ENCODE data around the gene KRT39.

KRT39 gene

DNA sequence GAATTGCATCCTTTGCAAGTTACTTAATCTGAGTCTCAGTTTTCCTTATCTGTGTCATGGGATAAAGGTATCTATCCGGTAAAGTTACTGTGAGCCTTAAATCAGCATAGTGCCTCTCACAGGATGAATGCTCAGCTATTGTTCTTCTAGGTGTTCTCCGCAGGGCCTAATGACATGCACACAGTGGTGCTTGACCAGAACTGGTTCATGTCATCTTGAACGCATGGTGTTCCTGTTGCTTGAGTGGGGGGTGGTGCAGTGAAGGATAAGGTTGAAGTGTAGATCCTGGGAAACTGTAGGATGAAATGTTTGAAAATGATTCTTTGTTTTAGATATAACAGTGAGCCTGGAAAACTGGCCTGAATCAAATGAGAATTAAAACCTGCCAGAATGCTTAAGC, 13.4 kb upstream of the KRT39 start:
- no peak for DNase-seq

DNA sequence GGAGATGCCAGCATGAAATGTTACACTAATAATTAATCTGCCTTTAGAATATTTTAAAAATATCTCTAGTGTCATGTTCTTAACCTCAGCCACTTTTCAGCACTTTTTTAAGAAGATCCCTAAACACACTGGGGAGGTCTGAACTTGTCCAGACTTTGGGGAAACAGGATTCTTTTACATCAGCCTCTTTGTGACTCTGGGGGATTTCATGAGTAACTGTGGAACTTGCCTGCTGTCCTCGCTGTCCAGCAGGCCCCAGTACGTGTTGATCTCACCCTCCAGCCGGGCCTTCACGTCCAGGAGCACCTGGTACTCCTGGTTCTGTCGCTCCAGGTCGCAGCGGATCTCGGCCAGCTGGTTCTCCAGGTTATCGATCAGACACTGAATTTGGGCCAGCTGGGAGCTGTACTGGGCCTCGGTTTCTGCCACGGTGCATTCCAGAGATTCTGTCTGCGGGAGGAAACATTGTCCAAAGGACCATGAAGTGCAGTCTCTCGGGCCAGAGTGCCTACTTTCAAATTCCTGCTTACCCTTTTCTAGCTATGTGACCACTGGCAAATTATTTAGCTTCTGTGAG, 11.9 kb upstream of the KRT39 start:
- no peak for DNase-seq

DNA sequence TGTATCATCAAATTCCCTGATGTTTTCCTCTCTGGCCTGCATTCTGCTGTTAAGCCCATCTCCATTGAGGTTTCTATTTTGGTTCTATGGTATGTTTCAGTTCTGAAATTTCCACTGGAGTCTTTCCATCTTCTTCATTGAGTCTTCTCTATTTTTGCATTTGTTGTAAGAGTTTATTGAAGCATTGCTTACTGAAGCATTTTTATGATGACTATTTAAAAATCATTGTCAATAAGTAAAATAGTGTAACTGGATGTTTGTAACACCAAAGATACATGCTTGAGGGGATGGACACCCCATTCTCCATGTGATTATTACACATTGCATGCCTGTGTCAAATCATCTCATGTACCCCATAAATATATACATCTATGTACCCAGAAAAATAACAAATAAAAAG, 8.8 kb upstream of the KRT39 start:
- DNase-seq = no peak

DNA sequence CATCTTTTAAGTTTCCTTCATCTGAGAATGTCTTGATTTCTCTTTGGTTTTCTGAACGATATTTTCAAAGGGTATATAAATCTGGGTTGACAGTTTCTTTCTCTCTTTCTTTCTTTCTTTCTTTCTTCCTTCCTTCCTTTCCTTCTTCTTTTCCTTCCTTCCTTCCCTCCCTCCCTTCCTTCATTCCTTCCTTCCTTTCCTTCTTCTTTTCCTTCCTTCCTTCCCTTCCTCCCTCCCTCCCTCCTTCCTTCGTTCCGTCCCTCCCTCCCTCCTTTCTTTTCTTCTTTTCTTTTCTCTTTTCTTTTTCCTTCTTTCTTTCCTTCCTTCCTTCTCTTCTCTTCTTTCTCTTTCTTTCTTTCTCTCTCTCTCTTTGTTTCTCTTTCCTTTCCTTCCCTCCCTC, 7.6 kb upstream of the KRT39 start:
- no peak for DNase-seq

DNA sequence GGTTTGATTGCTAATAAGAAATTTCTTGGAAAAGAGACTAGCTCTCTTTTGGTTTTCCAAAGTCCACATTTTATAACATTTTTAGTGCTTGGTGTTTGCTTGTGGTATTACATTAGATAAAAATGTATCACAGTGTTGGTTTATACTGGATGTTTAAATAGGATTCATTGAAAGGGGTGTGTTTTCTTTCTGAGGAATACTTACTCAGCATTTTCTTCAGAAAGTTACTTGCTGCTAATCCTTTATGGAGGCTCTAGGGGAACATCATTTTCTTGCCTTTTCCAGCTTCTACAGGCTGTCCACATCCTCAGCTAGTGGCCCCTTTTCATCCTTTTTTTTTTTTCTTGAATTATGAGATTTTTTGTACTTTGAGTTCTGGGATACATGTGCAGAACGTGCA, 834 bp upstream of the KRT39 start:
- no peak for DNase-seq

DNA sequence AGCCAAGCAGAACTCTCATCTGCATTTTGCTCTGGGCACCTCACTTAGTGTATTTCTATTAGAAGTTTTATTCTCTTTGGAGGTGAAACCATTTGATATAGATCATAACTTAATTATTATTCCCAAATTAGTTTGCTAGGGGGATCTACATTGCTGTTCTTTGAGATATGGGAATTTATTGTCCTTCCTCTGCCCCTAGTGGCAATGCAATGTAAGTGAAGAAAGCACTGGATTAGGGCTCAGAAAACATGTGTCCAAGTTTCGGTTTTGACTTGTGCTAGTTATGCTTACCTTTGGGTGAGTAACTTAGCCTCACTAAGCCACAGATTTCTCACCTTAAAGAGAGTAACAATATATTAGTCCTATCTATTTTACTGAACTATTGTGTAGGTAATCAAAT, 2.9 kb downstream of the KRT39 start:
- peak in 1 of 2 donors; percentile 24 for DNase-seq

DNA sequence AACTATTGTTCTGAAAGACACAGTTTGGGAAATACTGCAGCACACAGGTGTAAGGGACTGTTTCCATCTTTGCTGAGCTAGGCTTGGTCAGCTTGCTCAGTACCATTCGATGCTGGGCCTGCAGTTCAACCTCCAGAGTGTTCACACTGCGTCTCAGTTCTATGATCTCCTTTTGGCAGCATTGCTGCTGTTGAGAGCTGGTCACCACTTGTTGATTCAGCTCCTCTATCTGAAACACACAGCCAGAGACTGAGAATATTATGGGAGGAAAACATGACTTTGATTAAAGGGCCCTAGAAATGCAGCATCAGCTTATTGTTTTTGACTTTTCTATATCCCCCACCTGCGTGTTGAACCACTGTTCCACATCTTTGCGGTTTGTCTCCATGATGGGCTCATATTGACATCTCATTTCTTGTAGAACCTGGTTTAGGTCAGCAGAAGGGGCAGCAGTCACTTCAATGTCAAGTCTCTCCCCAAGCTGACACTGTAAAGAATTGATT, 4.6 kb downstream of the KRT39 start:
- no peak for DNase-seq

DNA sequence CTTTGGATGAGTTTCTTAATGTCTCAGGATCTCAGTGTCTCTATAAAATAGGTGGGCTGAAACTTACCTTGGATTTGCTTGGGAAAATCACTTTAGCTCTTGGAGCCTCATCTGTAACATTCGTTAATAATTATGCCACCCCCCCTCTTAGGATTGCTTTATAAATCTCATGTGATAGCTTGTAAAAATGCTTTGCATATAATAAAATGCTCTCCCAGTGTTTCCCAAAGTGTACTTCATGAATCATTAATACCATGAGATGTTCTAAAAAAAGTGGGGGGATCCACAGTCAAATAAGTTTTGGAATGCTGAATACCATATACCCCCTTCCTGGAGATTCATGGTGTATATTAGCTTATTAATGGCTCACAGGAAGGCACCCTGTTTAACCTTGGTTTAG, 5.2 kb downstream of the KRT39 start:
- no peak for DNase-seq

DNA sequence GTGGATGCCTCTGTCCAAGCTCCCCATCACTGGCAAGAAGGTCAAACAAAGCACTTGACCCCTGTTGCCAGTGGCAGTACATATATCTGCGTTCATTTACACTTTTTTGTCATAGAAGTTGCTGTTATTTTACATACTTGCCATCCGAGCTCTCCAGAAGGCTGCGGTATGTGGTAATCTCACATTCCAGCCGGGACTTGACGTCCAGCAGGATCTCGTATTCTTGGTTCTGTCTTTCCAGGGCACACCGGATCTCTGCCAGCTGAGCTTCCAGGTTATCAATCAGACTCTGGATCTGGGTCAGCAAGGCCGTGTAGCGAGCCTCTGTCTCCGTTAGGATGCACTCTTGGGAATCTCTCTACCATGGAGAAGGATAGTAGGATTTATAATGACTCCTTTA, 6.6 kb downstream of the KRT39 start:
- DNase-seq = no peak

DNA sequence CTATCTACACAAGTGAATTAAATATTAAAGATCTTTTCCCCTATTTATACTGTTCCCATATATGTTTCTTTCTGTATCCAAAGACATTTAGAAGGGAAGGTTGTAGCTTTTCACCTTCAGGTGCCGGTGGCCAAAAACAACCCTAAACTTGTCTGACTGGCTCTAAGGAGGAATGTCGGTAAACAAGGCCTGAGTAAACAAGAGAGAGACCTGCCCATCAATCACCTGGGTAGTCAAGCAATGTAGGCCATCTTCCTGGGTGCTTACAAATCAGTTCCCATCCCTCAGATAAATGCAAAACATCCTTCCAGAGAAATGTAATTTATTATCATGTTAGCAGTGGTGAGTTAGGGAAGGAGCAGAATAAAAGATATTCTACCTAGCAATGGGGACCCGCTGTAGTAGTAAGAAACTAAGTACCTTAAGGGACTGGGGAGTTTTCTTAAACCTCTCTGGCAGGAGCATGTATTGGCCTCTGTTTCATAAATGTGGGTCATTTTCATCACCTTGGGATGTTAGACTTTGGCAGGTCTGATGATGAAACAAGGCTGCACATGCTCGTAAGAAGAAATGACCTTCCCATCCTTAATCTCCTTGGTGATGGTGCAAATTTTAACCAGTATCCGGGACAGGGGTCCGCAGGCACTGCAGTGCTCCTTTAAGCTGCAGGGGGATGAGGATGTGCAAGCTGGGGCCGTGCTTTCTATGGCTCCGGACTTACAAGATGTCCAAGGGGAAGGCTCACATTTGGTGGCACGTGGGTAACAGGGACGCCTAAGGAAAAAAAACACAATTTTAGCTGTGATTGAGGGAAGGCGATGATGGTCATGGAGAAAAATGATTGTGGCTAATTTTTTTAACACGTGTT, 8.4 kb downstream of the KRT39 start:
- no peak for DNase-seq

DNA sequence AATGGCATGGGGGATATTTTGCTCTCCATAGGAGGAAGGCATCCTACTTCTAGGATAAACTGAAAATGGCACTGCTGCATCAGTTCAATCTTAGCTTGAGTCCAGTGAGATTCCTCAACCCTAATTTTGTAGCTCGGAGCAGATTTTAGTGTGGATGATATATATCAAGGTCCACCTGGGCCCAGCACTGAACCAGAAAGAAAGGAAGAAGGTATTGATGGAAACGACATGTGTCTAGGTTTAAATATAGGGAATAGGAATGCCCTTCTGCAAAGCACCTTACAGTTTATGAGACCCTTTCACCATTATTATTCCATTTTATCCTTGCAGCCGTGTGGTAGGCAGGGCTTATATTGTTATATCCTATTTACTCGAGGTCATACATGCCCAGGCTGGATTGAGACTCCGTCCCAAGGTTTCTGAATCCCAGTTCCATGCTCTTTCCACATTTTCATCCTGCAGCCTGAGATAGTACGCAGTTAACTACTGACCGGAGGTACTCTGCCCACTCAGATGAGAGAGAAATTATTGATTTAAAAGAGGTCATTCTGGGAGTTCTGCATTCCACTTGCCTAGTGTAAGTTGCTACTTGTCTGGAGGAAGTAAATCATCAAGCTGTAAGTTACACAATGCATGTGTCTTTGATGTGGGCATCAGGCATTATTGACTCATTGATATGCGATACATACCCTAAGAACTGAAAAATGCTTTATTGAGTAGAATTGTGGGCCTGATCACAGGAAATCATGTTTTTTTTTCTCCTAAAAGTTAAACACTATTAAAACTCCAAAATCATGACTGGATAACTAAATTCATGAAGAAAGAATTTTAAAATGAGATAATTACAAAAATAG, 10.1 kb downstream of the KRT39 start:
- DNase-seq = no peak

DNA sequence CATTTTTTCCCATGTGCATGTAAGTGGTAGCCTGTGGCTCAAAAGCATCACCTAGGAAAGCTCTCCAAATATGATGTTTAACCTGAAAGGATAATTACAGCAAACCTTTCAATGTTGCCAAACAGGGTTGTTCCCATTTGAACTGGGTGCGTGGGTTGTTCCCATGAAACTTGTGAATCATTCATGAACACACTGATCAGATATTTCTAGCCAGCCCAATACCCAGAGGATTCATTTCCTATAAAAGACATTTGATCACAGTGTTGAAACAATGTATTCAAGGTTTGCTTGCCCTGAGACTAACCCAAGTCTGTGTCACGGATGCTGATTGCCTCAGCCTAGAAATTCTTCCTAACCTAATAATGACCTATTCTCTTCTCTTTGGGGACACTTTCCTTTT, 12.9 kb downstream of the KRT39 start:
- no peak for DNase-seq

DNA sequence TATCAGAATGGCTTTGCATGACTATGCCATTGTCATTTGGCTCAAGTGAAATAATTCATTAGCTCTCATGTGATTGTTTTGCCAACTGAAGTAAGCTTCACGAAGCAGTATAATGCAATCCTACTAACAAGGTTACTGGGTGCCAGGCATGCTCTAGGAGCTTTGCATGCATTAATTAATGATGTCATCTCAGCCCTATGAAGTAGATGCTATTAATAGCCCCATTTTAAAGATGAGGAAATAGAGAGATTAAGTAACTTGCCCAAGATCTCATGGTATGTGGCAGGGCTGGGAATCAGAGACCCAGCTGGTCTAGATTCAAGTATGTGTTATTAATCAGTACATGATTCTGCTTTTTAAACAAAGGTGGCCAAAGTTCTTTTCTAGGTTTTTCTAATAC, 14.1 kb downstream of the KRT39 start:
- DNase-seq = no peak

DNA sequence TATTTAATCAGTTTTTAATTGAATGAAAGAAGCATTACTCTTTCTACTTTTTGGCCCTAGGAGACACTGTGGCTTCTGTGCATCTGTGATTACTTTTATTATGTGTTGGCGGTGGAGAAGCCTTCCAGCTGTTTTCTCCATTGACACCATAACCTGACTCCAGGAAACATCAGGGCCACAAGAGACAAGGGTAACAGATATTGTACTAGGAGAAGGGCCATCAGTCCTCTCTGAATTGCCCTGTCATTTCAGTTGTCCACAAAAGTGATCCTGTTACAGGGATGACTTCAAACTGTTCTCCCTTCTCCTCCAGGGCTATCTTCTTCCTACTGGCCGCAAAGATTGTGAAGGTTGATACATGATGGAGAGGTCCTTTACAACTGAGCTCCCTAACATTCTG, 14.6 kb downstream of the KRT39 start:
- DNase-seq = no peak

DNA sequence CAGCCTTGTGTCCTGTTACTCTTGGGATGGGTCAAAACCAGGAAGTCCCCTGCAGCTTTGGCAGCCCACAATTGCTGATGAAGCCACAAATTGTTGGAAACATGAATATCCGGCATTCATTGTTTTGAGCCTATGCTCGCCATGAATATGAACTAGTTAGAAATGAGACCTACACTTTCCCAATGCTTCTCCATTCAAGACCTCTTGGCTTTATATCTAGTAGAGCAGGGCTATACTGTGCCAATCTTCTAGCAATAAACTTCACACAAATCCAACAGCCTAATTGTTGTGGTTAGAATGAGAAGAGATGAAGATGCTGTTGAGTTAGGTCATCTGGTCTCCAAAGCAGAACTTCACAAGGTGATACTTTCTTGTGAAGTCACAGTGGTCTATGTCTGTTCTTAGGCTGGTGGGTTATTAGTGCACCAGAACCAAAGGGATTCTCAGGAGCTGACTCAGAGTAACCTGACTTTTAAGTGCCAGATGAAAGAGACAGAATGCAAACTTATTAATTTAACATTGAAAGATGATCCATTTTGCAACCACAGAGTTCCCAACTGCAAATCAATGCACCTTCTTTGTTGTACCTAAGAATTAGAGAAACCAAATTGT, 15.6 kb downstream of the KRT39 start:
- DNase-seq = no peak

DNA sequence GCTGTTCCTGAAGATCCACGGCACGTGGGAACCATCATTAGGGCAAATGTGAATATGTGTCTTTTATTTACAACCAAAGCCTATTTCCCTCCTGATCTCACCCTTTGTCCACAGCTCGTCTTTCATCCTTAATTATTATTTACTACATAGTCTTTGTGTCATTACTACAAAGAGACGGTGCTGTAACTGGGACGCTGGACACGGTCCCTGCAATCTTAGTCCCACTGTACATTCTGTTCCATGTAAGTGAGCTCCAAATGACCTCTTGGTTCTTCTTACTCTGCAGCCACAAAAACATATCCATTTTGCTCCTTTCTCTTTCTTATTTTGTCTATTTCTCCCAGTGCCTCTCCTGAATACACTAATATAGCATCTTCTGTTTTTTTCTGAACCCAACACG, 16.6 kb downstream of the KRT39 start:
- DNase-seq = no peak

DNA sequence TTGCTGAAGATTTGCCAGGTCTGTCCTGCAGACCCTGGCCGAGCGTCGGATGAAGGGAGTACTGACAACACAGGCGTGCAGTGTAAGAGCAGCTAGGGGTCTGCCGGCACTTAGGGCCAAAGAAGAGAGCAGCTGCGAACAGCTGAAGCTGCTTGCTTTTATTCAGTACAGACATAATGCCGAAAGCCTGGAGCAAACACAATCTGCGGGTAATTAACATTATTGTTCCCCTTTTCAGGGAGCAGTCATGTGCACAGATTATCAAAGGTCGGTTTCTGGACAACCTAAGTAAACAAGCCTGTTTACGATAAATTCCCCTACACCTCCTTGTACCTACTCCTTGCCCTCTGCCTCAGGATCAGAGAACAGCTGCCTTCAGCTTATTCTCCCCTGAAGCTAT, 17.3 kb downstream of the KRT39 start:
- no peak for DNase-seq

DNA sequence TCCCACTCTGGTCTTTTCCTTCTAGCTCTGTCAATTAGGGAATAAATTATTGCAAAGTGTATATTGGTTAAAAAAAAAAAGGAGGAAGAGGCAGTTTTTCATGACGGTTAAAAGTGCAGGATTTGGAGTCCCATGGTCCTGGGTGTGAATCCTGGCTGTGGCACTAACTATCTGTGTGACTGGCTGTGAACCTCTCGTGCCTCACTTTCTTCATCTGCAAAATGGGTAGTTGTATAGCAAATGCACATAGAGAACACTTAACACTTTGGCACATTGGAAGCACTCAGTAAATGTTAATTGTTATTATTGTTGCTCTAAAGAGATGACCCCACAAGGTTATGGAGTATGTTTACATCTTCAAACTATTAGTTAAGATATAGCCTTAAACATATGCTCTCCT, 18.8 kb downstream of the KRT39 start:
- DNase-seq = no peak

DNA sequence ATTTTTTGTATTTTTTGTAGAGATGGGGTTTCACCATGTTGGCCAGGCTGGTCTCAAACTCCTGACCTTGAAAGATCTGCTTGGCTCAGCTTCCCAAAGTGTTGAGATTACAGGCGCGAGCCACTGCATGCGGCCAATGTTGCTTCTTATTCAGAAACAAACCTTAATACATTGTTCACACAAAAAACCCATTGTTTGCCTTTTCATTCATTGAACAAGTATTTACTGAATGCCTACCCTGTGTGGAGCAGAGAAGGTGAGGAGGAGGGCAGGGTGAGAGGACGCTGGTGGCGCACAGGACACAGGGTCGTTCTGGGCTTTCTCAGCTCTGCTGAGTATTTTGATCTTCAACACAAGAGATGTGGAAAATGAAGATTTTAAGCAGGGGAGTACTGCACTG, 21.3 kb downstream of the KRT39 start:
- DNase-seq = no peak

DNA sequence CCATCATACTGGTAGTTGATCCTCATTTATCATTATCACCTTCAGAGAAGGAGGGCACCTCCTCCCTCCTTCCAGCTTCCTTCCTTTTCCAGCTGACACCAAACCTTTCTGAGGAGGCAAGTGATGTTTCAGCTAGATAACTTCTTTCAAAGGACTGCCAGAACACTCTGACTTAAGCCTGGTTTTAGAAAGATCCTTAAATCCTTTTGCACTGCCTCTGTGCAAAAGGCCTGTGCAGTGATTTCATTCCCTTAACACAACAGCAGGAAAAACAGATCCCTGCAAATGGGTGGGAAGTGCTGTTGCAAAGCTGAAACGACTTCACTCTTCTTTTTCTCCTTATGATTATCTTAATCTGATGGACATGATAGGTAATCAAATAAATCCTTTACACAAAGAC, 22.2 kb downstream of the KRT39 start:
- DNase-seq = no peak

DNA sequence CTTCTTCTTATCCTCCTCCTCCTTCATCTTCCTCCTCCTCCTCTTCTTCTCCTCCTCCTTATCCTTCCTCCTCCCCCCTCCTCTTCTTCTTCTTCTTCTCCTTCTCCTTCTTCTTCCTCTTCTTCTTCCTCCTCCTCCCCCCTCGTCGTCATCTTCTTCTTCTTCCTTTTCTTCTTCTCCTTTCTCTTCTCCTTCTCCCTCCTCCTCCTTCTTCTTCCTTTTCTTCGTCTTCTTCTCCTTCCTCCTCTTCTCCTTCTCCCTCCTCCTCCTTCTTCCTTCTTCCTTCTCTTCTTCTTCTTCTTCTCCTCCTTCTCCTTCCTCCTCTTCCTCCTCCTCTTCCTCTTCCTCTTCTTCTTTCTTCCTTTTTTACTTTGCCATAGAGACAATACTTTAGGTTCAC, 24.2 kb downstream of the KRT39 start:
- DNase-seq = no peak

DNA sequence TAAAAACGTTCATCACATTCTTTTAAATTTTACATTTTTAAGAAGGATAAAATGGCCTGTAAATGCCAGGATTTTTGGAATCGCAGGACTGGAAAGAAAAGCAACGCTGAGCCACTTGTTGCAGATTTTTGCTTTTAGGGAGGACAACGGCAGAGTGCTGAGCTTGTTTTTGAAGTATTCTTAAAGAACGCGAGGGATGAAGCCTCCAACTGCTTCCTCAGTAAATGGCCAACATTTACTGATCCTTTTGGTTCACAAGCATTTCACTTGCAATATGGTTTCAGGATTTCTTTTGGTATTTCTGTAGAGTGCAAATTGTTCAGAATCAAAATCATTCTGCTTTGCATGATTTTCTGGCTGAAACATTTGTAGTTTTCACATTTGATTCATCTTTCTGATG, 26.5 kb downstream of the KRT39 start:
- no peak for DNase-seq

DNA sequence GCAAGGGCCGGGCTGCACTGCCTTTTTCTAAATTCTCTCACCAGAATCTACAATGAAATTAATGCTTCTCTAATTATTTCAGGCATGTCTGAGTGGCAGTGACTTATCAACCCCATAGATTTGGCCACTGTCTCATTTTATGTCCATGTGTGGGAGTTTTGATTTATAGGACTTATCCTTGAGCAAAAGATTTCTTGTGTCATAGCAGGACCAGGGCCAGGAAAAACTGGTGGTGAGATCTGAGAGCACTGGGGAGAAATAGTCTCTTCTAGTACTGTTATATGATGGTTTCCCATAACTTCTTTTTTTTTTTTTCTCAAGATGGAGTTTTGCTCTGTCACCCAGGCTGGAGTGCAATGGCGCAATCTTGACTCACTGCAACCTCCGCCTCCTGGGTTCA, 27.8 kb downstream of the KRT39 start:
- no peak for DNase-seq

Data from CD4-positive, alpha-beta T cell treated with Interleukin-1 beta for 1 hour (primary cell).